ENCODE measurements around the gene DENND5B.
A peak's percentile ranks its signal among the peaks of the same experiment; 100 is the strongest.

Gene DENND5B

DNA sequence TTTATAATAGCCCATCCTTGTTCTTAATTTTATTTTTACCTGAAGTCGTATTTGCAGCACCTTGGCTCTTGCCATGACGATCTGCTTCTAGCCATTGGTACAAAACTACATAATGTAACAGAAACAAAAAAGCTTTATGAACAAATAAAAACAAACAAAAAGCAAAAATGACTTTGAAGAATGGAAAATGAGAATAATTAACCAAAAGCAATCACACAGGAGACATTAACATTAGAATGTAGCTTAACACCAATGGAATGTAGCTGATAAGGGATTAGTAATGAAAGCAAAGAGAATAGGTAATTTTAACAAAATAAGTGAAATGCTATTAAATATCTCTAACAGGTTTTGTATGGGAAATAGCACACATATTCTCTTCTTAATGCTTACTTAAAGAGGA lies 91.4 kb downstream of the DENND5B start:
- no peak overlapping the region; the same call in 1 of the 2 replicates for H3K27ac ChIP-seq
- TF ChIP-seq, protein P1, sequence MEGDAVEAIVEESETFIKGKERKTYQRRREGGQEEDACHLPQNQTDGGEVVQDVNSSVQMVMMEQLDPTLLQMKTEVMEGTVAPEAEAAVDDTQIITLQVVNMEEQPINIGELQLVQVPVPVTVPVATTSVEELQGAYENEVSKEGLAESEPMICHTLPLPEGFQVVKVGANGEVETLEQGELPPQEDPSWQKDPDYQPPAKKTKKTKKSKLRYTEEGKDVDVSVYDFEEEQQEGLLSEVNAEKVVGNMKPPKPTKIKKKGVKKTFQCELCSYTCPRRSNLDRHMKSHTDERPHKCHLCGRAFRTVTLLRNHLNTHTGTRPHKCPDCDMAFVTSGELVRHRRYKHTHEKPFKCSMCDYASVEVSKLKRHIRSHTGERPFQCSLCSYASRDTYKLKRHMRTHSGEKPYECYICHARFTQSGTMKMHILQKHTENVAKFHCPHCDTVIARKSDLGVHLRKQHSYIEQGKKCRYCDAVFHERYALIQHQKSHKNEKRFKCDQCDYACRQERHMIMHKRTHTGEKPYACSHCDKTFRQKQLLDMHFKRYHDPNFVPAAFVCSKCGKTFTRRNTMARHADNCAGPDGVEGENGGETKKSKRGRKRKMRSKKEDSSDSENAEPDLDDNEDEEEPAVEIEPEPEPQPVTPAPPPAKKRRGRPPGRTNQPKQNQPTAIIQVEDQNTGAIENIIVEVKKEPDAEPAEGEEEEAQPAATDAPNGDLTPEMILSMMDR (conservative IDR thresholded peaks at IDR 0.05) = no peak

DNA sequence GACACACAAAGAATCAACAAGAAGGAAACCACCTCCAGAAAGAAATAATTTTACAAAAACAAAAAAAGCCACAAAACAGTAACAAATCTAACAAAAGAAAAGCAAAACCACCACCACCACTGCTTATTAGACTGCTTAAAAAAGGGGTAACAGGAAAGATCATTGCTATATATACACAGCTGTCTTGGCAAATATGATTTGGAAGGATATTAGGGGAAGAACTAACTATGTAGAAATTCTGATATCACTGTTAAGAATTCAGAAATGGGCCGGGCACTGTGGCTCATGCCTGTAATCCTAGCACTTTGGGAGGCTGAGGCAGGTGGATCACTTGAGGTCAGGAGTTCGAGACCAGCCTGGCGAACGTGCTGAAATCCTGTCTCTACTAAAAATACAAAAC lies 92.5 kb downstream of the DENND5B start:
- H3K27ac ChIP-seq = peak overlapping the region; percentile 8; the same call in 1 of the 2 replicates
- TF ChIP-seq, protein P1 (conservative IDR thresholded peaks at IDR 0.05) = no peak

DNA sequence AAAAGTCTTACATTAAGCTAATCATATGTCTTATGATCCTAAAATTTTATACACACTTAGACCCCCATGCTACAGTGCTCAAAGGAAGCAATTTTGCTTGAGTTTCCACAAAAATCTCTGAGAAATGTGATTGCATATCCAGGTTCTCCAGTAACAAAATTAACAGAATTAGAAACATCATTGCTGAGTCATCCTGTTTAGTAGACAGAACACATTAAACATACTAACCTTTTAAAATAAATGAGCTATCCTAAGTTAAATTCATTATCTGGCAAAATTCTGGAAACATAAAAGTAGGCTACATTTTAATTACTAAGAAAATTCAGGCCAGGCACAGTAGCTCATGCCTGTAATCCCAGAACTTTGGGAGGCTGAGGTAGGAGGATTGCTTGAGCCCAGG lies 94.7 kb downstream of the DENND5B start:
- TF ChIP-seq, protein P1 (conservative IDR thresholded peaks at IDR 0.05) = no peak
- H3K27ac ChIP-seq = no peak overlapping the region

DNA sequence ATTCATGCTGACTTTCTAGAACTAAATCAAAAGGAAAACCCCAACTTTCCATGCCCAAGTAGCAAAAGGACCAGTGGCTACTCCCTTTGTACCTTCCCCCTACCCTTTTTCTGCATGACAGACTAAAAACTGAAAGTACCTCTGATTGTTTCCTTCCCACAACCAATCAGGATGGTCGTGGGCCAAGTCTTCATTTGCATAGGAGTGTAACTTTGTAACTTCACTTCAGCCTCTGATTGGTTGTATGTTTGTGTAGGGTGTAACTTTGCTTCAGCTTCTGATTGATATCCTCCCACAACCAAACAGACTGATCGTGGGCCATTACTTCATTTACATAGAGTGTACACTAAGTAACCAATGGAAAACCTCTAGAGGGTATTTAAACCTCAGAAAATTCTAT lies 96.5 kb downstream of the DENND5B start:
- H3K27ac ChIP-seq = no peak overlapping the region
- TF ChIP-seq, protein P1 (conservative IDR thresholded peaks at IDR 0.05) = no peak

DNA sequence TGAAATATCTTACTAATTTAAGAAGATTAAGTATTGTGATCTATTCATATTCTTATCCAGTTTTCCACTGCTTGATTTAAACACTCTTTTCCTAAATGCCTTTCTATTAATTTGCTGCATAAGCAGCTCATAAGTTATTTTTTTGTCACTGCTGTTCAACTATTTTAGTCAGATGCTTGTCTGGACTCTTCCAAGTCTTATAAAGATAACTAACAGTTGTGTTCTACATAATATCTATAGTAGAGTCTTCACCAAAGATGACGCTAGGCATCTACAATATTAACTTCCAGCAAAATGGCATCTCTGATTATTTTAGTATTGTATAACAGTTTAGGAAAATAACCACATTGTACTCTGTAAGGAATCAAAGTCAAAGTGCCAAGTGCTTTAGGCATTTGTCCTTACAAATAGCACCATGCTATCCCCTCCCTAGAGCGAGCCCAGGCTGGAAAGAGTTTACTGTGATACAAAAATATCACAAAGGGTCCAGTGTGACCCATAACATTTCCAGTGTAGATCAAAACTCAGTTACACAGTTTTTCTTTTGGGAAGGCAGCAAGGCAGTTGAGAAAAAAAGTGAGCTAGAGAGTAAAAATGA lies 98.2 kb downstream of the DENND5B start:
- H3K27ac ChIP-seq = peak overlapping the region; percentile 46
- TF ChIP-seq, protein P1 (conservative IDR thresholded peaks at IDR 0.05) = no peak

DNA sequence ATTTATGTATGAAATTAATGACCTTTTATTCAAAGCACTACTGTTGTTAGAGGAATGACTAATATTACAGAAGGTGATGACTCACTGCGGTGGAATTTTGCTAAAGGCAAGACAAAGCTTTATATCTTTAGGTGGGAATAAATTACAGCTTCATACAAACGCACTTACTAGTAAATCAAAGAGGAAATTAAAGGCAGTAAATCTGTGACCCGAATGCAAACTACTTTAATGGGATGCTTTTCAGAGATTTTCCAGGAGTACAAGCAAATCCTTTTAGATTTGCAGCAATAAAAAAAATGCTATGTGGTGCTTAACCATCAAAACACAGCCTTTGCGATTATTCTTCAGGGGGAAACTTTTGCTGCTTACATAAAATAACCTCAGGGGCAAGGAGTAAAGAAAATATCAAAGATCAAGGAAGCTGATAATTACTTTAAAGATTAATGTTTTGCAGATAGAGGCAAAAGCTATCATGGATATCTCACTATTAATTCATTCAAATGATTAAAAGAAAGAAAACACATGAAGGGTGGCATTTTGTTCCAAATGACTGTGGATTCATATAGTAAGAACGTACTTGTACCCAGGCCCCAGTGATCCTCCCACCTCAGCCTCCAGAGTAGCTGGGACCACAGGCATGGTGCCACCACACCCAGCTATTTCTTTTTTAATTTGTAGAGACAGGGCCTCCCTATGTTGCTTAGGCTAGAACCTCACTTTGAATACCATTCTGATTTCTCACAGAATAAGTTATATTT lies 98.9 kb downstream of the DENND5B start:
- peak overlapping the region; percentile 46 for H3K27ac ChIP-seq
- TF ChIP-seq, protein P1 (conservative IDR thresholded peaks at IDR 0.05) = no peak

DNA sequence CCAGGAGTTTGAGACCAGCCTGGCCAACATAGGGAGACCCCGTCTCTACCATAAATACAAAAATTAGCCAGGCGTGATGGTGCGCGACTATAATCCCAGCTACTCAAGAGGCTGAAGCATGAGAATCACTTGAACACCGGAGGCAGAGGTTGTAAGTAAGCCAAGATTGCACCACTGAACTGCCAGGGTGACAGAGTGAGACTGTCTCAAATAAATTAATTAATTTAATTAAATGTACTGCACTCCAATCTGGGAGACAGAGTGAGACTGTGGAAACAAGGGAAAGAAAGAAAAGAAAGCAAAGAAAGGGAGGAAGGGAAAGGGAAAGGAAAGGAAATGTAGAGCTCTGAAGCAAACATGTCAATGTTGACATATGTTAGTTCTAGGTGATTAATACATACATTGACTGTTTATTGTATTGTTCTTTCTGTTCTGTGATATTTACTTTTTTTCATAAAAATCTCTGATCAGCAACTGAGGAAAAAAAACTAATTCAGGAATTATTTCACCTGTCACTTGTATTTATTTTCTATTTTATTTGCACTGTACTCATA lies 99.6 kb downstream of the DENND5B start:
- H3K27ac ChIP-seq = peak overlapping the region; percentile 46

More for the DNA sequence above, 99.6 kb downstream of the DENND5B start:
- TF ChIP-seq, protein P1 (conservative IDR thresholded peaks at IDR 0.05) = no peak
